Fibroblast of the aortic adventitia (primary cell): ENCODE measurements around the gene MBNL2. TPM values are rescaled to one million over a fixed set of nuclear protein-coding genes. Genes with fewer than 3 reads are reported as not detected.

Experiments used
- DNase-seq: peaks from one replicate; pipeline ENCODE4 v3.0.0-alpha.2; 2010; ENCODE audit warnings: low read depth
- H3K4me3 ChIP-seq: 2 replicates; pipeline ENCODE4 v1.5.1; 2011; ENCODE audit warnings: low read depth, mild to moderate bottlenecking, control low read depth, low read length, moderate library complexity
- total RNA-seq: library from RNA; depleted of rRNA; stranded (reverse); fragments of >200 nt; gene quantifications from 2 replicates; pipeline ENCODE4 v1.2.3, GENCODE V29; 2012; ENCODE audit warnings: low replicate concordance
- TF ChIP-seq, protein P1 (sequence below): IDR thresholded peaks from 2 replicates; pipeline ENCODE4 v1.5.1; 2011; ENCODE audit warnings: mild to moderate bottlenecking, low read length, control low read depth, inconsistent platforms; ENCODE audit not compliant: insufficient read depth

The MBNL2 gene
- total RNA-seq, 1 donor, result 120 TPM

DNA sequence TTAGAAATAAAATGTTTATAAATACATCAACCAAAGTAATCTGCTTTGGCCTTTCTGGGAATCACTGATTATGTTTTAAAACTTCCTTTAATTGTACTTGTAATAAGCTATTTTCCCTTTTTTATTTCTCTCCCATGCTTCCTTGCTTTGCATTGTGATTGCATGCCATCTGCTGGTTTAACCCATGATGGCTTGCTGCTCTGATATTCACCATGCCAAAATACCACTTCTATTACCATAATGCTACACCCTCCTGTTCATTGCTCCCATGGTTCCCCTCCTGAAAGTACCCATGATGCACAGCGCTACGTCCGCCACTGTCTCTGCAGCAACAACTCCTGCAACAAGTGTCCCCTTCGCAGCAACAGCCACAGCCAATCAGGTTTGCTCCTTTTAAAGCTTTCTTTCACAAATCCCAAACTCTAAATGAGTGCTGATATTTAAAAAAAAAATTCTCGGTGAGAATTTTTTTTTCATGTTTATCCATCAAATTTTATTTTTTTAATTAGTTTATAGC lies 144.1 kb downstream of the MBNL2 start:
- TF ChIP-seq, protein P1, sequence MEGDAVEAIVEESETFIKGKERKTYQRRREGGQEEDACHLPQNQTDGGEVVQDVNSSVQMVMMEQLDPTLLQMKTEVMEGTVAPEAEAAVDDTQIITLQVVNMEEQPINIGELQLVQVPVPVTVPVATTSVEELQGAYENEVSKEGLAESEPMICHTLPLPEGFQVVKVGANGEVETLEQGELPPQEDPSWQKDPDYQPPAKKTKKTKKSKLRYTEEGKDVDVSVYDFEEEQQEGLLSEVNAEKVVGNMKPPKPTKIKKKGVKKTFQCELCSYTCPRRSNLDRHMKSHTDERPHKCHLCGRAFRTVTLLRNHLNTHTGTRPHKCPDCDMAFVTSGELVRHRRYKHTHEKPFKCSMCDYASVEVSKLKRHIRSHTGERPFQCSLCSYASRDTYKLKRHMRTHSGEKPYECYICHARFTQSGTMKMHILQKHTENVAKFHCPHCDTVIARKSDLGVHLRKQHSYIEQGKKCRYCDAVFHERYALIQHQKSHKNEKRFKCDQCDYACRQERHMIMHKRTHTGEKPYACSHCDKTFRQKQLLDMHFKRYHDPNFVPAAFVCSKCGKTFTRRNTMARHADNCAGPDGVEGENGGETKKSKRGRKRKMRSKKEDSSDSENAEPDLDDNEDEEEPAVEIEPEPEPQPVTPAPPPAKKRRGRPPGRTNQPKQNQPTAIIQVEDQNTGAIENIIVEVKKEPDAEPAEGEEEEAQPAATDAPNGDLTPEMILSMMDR, result no peak
- no peak for DNase-seq
- H3K4me3 ChIP-seq, result no peak overlapping the region

DNA sequence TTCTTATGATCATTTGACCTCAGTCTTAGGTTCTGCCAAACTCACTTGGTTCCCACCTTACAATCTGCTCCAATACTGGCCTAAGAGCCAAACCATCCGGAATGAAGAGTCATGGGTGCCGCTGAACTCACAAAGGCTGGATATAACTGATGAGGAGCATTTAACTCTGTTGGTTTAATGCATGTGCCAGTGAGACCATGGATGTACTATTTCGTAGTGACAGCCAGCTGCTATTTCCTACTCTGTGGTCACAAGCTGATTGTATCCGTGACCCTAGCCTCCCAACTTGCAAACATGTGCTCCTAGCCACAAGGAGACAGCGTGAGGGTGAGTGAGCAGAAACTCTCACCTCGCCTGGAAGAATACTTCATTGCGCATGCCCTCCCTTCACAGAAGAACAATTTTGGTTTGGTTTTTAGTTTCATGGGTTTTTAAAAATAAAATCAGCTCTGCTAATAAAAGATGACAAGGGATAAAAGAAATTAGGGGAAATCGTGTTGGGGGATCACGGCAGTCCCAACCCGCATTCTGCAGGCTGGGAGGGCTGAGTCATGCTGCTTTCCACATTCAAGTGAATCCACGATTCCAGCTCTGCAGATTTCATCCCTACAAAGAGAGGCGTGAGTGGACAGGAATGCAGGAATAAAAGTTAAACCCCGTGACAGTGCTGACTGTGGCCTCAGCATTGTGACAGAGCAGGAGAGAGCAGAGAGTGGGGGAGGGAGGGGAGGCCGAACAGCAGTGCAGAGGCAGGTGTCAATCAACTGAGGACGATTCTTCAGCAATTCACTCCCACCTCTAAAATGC lies 145.1 kb downstream of the MBNL2 start:
- peak; percentile 56 for DNase-seq
- no peak overlapping the region for H3K4me3 ChIP-seq
- TF ChIP-seq, protein P1, result no peak

DNA sequence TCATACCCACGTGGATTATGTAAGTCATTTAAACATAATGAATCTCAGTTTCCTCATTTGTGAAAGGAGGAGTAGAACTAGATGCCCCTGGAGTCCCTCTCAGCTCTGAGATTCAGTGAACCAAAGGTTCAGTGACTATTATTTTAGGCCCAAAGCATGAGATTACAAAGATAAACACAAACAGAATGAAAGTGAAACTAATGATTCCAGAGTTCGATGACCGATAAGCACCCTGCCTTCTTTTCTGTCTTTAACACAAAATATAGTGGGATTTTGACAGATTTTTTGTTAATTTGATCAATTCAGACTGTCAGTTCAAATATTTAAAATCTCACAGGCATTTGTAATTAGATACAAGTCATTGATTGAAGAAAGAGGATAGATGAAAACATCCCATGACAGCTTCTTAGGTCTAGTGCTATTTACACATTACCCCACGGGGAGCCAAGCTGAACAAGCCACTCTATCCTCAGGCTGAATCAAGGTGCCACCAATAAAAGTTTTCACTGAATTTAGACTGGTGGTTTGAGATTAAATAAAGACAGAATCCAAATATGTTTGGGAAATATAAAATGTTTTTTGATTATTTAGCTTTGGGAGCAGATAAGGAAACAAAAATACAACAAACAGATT lies 147.2 kb downstream of the MBNL2 start:
- peak; percentile 37 for DNase-seq
- peak overlapping the region; percentile 54 for H3K4me3 ChIP-seq
- TF ChIP-seq, protein P1, result no peak

DNA sequence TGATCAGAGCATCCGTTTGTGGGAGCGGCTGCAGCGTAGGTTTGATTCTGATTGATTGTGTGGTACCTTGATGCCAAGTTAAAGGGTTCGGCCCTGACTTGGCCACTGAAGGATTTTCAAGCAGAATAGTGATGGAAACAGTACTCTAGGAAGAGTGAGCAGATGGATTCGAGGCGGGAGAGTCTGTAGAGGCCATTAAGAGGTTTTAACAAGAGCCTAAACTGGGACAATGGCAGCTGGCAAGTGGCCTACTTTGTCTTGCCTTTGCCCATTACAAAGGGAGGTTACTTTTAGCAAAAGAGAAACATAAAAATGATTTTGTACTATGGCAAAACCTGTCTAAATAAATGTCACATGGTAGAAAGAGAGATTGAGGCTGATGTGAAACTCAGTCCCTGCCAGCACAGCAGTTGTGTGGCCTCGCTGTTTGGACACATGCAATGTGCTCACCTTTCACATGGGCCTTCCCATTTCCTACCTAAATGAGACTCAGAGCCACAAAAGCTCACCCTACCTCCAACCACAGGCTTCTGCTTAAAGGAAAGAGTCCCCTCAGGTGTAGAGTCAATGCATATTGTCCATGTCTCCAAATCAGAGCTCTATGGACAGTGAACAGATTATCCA lies 149.5 kb downstream of the MBNL2 start:
- DNase-seq, result no peak
- TF ChIP-seq, protein P1, result no peak
- H3K4me3 ChIP-seq, result no peak overlapping the region

GRCh38 chr13:97372936-97373335 lies 150.8 kb downstream of the MBNL2 start:
- H3K4me3 ChIP-seq, result no peak overlapping the region
- TF ChIP-seq, protein P1, result no peak
- DNase-seq, result no peak

DNA sequence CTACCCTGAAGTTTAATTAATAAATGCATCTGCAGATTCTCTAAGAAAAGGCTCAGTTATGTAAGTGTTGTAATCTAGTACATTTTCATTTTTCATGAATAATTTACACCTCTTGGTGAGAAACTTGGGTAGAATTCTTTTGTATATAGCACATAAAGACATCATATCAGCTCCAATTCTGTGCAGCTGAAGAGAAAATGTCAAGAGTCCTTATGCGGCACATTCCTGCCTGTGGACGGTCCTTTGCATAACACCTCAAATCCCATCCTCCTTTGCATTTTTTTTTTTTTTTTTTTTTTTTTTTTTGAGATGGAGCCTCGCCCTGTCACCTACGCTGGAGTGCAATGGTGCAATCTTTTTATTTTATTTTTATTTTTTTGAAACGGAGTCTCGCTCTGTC lies 151.7 kb downstream of the MBNL2 start:
- no peak for DNase-seq
- TF ChIP-seq, protein P1, result no peak
- no peak overlapping the region for H3K4me3 ChIP-seq
